Ishikawa (cell line): ENCODE measurements around the gene HOXD13.

Experiments
- CEBPB ChIP-seq: IDR thresholded peaks from 2 replicates; pipeline ENCODE4 v1.6.1; 2012
- CREB1 ChIP-seq: IDR thresholded peaks from 2 replicates; pipeline ENCODE4 v1.6.1; 2012; ENCODE audit warnings: low read depth
- EGR1 ChIP-seq: IDR thresholded peaks from 2 replicates; pipeline ENCODE4 v1.6.1; 2012
- EP300 ChIP-seq: IDR thresholded peaks from 2 replicates; pipeline ENCODE4 v1.6.1; 2012; ENCODE audit warnings: borderline replicate concordance
- FOXM1 ChIP-seq: IDR thresholded peaks from 2 replicates; pipeline ENCODE4 v1.6.1; 2012; ENCODE audit warnings: low read depth, borderline replicate concordance
- MAX ChIP-seq: IDR thresholded peaks from 2 replicates; pipeline ENCODE4 v1.6.1; 2012
- NFIC ChIP-seq: IDR thresholded peaks from 2 replicates; pipeline ENCODE4 v1.6.1; 2012
- RAD21 ChIP-seq: IDR thresholded peaks from 2 replicates; pipeline ENCODE4 v1.6.1; 2012; ENCODE audit warnings: low read depth
- REST ChIP-seq: IDR thresholded peaks from 2 replicates; pipeline ENCODE4 v1.6.1; 2012; ENCODE audit warnings: low read depth, mild to moderate bottlenecking
- TAF1 ChIP-seq: IDR thresholded peaks from 2 replicates; pipeline ENCODE4 v1.6.1; 2012; ENCODE audit warnings: low read depth, mild to moderate bottlenecking
- TCF12 ChIP-seq: IDR thresholded peaks from 2 replicates; pipeline ENCODE4 v1.6.1; 2012; ENCODE audit warnings: low read depth
- TEAD4 ChIP-seq: IDR thresholded peaks from 2 replicates; pipeline ENCODE4 v1.6.1; 2012
- USF1 ChIP-seq: IDR thresholded peaks from 2 replicates; pipeline ENCODE4 v1.6.1; 2012
- YY1 ChIP-seq: IDR thresholded peaks from 2 replicates; pipeline ENCODE4 v1.6.1; 2012; ENCODE audit warnings: low read depth
- ZBTB7A ChIP-seq: IDR thresholded peaks from 2 replicates; pipeline ENCODE4 v1.6.1; 2012; ENCODE audit warnings: low read depth

HOXD13 gene

GRCh38 chr2:176093145-176093897 lies 800 bp downstream of the HOXD13 start:
- peak; percentile 37; the same call in 1 of the 2 replicates for TF ChIP-seq USF1
- TF ChIP-seq MAX: peak; percentile 99
- TF ChIP-seq ZBTB7A: no peak

GRCh38 chr2:176093898-176094249 lies 1.4 kb downstream of the HOXD13 start:
- no peak for TF ChIP-seq EP300
- no peak for TF ChIP-seq RAD21
- TF ChIP-seq REST: no peak
- TF ChIP-seq TEAD4: no peak
- TF ChIP-seq YY1: no peak
- no peak for TF ChIP-seq CREB1

- TF ChIP-seq ZBTB7A (no peak), NFIC (no peak), RAD21 (no peak), CREB1 (no peak), CEBPB (no peak), YY1 (no peak), EGR1 (no peak), TEAD4 (no peak), EP300 (no peak), MAX (no peak)
These were observed 1.8 kb downstream of the HOXD13 start for GRCh38 chr2:176094349-176094748.

GRCh38 chr2:176095421-176095820 lies 2.9 kb downstream of the HOXD13 start:
- no peak for TF ChIP-seq USF1
- no peak for TF ChIP-seq NFIC

- no peak for TF ChIP-seq TEAD4
- no peak for TF ChIP-seq CEBPB
- no peak for TF ChIP-seq TAF1
These were observed 3.9 kb downstream of the HOXD13 start for GRCh38 chr2:176096243-176096985.

GRCh38 chr2:176096986-176097819 lies 4.7 kb downstream of the HOXD13 start:
- TF ChIP-seq YY1 (no peak), TEAD4 (no peak), MAX (peak; percentile 73), CEBPB (no peak), REST (no peak), TAF1 (no peak), NFIC (no peak), FOXM1 (no peak), ZBTB7A (no peak), RAD21 (peak; percentile 88), USF1 (no peak), TCF12 (no peak; the same call in 1 of the 2 replicates), EP300 (no peak)
